RKO (cell line): ENCODE results near the gene GID8.

Experiments used
- DNase-seq: peaks from one replicate; pipeline ENCODE4 v3.0.0-alpha.2; 2016; ENCODE audit warnings: low spot score

The GID8 gene

DNA sequence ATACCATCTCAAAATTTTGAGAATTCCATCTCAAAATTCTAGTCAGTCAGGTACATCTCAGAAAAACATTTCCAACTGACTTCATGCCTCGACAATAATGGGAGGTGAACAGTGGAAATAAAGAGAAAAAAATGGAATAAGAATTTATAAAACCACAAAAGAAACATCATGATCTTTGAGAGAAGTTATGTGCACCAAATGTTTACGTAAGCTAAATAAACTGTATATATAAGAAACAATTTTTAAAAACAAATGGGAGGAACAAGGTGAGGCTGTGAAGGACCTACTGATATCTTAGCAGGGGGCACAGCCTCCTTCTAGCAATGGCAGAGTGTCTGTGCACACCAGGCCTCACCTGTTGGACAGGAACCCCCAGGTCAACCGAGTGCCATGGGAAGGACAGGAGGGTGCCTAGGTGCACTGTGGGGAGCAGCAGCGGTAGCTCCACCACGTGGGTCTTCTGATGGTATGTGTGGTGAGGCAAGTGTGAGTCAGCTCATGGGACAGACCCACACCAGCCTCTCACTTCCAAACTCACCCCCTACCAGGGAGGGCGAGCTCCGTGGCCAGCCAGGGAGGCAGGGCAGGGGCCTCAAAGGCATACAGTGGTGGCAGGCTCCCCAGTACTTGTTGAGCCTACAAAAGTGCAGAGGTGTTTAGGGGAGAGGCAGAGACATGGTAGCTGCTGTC is 34.9 kb upstream of the GID8 start:
- DNase-seq: no peak

- no peak for DNase-seq
Observed at GRCh38 chr20:62905536-62906117, 32.3 kb upstream of the GID8 start.

GRCh38 chr20:62906209-62906608 is 31.7 kb upstream of the GID8 start:
- DNase-seq: no peak

GRCh38 chr20:62906647-62907375 is 31.1 kb upstream of the GID8 start:
- no peak for DNase-seq

- no peak for DNase-seq
Observed at GRCh38 chr20:62907384-62908317, 30.3 kb upstream of the GID8 start.

- DNase-seq: no peak
Observed at GRCh38 chr20:62908971-62909791, 28.8 kb upstream of the GID8 start.

GRCh38 chr20:62910217-62910766 is 27.7 kb upstream of the GID8 start:
- no peak for DNase-seq

- no peak for DNase-seq
Observed at GRCh38 chr20:62910777-62911497, 27.0 kb upstream of the GID8 start.

DNA sequence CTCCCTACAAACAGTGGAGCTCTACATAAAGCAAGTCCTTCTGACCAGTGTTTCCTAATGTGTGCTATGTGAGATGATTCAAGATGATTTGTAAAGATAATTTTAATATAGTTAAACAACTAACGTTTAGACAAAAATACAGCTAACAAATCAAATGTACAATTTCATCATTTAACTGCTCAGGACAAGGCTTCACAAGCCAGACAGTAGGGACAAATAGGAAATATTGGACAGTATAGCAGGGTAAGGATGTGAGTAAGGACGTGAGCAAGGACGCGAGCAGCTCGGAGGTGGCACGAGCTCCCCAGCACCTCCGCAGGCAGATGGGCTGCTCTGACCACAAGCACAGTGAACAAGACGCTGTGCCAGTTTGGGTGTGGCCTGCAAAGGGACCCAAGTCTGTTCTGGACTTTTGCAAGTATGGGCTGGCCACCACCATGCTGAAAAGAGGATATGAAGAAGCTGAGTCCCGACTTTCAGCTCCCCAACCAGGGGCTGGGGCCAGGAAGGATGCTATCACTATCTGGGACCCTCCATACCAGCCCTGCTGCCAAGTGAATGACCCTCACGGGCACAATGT is 26.2 kb upstream of the GID8 start:
- no peak for DNase-seq

GRCh38 chr20:62913043-62913630 is 24.8 kb upstream of the GID8 start:
- no peak for DNase-seq

GRCh38 chr20:62914436-62914835 is 23.5 kb upstream of the GID8 start:
- DNase-seq: no peak

GRCh38 chr20:62914970-62915457 is 22.9 kb upstream of the GID8 start:
- DNase-seq: no peak

DNA sequence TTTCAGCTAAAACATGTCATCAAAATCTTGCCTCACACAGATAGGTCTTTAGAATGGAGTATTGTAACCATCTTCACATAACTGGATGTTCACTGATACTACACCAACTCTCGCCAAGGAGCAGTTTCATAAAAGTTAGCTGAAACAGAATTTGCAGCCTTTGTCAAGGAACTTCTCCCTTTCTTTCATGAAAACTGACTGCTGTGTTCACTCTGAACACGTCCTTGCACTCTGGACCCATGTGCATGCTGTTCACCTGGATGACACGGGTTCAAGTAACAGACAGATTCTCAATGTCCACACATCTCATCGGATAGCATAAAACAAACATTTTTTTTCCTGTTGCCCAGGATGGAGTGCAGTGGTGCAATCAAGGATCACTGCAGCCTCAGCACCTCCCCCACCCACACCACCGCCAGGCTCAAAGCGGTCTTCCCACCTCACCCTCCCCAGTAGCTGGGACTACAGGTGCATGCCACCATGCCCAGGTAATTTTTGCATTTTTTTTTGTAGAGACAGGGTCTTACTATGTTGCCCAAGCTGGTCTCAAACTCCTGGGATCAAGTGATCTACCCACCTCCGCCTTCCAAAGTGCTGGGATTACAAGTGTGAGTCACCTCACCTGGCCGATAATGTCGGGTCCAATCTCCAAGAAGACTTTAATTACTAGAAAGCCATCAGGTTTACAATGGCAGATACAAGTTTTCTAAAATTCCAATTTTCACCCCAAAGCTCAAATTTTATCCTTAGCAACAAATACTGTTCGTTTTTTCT is 21.1 kb upstream of the GID8 start:
- no peak for DNase-seq

GRCh38 chr20:62917720-62918119 is 20.2 kb upstream of the GID8 start:
- DNase-seq: no peak

GRCh38 chr20:62918147-62918546 is 19.8 kb upstream of the GID8 start:
- no peak for DNase-seq

DNA sequence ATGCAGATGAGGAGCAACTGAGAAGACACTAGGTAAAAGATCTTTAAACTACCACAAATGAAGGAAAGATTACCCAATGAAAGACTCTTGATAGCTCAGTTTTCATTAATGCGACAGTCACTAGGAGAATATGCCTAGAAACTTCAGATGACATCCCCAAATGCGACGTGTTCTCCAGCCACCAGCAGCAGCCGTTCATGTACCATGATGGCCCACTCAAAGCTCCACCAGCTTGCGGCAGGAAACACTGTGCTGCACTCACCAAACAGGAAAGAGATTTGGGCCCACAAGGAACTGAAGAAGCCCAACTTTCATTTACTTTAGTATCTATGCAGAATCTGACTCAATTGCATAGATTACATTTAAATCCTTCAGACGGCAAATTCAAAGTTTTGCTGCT is 19.1 kb upstream of the GID8 start:
- no peak for DNase-seq

DNA sequence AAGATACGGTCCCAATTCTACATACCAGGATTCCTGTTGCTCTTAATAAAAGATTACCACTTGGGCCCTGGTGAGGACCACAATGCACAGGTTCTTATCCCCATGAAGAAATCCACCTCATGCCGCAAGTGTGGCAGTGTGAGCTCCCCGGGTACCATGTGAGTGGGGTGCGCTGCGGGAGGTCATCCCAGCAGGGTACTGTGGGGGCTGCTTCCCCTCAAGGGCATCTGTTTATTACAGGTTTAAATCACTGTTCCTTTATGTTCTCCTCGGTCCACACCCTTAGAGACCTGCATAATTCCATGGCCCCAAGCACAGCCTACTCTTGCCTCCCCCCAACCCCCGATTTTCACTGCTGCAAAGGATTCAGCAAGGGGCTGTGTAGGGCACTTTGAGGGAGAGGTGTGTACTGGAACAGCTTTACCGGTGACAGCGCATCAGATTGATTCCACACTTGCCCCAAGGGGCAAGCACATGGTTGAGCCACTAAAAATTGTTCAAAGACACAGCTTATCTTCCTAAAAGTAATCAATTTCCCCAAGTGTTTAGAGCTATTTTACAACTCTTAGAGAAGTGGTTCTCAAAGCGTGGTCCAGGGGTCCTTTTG is 17.8 kb upstream of the GID8 start:
- DNase-seq: no peak

GRCh38 chr20:62921119-62921687 is 16.7 kb upstream of the GID8 start:
- DNase-seq: peak; percentile 86
